GM18498 (cell line): ENCODE results near the gene BTN3A1.
"Not testable (repeated sequence)": the region's sequence is repeated elsewhere in the genome, so short reads cannot be mapped to it uniquely, and the experiment has no call there.

Experiments
- ATAC-seq: cut with Tn5 transposase; IDR thresholded peaks from one replicate; pipeline ENCODE4 v1.9.1; 2021; ENCODE audit warnings: mild to moderate bottlenecking, moderate library complexity; ENCODE audit not compliant: unreplicated experiment

The BTN3A1 gene

DNA sequence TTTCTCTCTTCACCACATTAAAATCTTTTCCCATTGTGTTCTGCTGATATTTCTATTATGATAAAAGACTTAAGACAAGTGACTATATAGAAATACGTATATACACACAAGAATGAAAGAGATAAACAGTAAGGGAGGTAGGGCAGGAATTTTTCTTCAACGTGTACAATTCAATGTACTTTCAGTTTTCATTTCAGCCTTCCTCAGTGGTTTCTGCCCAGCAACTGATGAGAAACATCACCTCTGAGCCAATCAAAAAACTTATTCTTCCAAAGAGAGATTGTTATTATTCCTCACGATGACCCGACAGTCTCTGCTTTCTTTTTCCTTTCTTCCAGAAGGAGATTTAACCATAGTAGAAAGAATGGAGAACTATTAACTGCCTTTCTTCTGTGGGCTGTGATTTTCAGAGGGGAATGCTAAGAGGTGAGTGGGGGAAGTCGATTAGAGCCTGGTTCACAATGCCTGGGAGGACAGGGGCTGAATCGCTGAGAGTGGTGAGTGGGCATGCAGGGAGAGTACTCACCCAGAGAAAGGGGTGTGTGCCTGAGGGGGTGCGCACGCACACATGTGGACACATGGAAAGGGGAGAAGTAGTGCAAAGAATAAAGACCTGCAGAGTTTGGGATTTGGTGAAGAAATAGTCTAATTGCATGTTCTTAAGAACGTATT is at the start of gene BTN3A1:
Gene BTN3A1 (plus strand): TSS at position 289 of the 672 bp plus-strand sequence. CDS start 3,289 bp downstream, outside the sequence.
- peak; percentile 86 for ATAC-seq

DNA sequence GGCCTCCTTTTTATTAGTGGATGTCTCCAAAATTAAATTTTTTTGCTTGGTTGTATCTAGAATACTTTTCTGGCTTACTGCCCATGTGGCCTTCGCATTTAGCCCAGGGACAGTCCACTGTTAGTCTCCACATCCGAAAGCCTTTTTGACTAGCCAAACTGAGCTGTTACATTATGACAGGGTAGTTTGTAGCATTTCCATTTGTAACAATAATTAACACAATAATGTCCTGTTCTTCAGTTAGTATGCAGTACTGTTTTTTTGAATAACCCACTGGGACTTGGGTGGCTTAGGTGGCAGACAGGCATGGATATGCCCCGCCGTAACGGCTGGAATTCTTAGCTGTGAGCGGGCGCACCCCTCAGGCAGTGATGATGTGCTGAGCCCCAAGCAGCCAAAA is 49.8 kb upstream of the BTN3A1 start:
- no peak for ATAC-seq

DNA sequence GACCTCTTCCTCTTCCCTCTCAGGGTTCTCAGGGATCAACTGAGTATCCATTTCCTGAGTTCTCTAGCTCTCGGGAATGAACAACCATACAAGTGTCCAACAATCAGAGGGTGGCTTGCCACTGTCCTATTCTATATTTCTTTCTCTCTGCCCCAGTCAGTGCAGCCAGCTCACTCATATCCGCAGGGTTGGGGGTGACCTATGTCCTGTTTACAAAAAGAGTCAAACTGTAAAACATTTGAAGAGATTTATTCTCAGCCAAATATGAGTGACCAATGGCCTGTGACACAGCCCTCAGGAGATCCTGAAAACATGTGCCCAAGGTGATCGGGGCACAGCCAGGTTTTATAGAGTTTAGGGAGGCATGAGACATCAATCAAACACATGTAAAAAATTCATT is 47.9 kb upstream of the BTN3A1 start:
- no peak for ATAC-seq

DNA sequence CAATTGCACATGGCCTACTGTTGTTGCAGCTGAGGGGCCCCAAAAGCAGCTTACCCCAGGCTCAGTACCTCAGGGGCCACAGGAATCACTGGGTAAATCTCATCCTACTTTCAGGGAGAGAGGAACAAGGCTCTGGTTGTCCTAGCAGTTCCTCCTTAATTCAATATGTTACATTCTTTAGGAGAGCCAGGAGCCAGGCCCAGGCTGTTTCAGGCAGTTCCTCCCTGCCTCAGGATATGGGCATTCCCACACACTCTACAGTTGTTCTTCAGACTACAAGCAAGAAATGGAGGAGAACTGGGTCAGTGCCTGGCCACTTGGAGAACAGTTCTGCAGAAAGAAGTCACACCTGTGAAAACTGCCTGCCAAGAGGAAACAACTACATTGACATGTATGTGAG is 46.7 kb upstream of the BTN3A1 start:
- no peak for ATAC-seq

DNA sequence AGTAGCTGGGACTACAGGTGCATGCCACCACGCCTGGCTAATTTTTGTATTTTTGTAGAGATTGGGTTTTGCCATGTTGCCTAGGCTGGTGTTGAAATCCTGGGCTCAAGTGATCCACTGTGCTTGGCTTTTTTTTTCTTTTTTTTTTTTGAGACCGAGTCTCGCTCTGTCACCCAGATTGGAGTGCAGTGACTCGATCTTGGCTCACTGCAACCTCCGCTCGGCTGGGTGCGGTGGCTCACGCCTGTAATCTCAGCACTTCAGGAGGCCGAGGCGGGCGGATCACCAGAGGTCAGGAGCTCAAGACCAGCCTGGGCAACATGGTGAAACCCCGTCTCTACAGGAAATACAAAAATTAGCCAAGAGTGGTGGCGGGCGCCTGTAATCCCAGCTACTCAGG is 44.5 kb upstream of the BTN3A1 start:
- ATAC-seq = not testable (repeated sequence)

DNA sequence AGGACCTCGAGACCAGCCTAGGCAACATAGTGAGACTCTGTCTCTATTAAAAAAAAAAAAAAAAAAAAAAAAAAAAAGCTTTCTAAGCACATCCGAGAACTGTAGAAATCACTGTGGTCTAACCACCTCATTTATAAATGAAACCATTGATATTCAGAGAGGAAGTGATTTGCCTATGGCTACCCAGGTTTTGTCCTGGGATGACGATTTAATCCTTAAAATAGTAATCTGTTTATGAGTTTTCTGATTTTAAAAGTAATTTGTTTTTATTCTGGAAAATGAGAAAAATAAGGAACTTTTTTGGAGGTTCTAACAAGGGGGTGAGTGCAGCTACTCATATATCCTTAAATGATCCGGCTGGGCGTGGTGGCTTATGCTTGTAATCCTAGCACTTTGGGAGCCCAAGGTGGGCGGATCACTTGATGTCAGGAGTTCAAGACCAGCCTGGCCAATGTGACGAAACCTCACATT is 43.5 kb upstream of the BTN3A1 start:
- ATAC-seq = peak; percentile 52

DNA sequence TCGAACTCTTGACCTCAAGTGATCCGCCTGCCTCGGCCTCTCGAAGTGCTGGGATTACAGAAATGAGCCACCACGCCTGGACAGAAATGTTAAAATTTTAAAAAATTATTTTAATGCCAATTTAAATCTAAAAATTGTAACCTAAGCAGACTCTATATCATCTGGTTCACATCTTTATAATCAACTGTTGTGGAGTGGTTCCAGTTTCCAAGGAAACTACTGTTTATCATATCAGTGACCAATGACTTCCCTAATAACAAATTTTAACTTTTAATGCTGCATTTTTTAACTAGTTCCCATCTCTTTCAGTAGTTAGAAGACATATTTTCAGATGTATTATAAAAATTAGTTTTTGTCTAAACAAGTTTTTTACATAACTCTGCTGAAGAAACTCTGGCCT is 42.3 kb upstream of the BTN3A1 start:
- no peak for ATAC-seq

DNA sequence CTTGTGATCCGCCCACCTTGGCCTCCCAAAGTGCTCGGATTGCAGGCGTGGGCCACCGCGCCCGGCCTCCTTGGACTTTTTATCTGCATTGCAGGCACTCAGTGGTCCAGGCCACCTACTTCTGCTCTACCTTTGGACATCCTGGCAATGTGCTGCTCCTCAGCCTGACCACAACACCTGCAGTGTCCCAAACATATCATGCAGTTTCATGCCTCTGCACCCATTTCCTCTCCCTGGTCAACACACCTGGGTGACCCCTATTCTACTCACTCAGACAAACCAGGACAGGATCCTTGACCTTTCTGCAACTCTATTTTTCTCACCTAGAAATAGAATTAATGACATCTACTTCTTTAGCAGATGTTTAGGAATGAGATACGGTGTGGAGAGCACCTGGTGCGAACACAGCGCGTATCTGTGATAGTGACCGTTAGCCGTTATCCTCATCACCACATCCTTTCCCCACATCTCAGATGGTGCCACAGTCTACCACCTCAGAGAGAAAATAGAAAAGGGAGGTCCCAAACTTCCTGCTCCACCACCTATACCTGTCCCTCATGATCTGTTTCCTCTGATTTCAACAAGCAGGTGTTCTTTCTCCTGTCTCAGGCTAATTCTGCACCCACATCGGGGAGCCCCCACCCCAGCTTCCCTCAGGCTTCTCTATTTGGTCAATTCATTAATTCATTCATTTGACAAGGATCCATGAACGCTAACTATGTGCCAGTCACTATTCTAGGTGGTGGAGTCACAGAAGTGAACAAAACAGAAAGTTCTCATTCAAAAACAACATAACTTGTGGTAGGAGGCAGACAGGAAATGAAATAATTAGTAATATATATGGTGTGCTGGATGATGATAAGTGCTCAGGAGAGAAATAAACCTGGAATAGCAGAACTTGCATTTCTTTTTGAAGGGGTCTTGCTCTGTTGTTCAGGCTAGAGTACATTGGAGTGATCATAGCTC is 41.3 kb upstream of the BTN3A1 start:
- ATAC-seq = peak; percentile 51

DNA sequence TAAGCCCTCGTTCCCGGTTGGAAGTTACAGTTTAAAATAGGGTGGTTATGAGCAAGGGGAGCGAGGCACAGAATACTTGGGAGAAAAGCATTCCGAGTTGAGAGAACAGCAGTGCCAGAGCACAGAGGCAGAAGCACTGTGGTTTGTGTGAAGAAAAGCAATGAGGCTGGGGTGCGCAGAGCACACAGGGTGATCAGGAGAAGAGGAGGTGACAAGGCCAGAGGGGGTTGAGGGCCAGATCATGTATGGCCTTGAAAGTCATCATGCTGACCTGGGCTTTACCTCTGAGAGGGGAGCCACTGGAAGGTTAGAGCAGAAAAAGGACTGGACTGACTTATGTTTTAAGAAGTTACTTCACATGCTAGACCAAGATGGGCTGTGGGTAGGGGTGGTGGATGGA is 40.5 kb upstream of the BTN3A1 start:
- ATAC-seq = no peak

DNA sequence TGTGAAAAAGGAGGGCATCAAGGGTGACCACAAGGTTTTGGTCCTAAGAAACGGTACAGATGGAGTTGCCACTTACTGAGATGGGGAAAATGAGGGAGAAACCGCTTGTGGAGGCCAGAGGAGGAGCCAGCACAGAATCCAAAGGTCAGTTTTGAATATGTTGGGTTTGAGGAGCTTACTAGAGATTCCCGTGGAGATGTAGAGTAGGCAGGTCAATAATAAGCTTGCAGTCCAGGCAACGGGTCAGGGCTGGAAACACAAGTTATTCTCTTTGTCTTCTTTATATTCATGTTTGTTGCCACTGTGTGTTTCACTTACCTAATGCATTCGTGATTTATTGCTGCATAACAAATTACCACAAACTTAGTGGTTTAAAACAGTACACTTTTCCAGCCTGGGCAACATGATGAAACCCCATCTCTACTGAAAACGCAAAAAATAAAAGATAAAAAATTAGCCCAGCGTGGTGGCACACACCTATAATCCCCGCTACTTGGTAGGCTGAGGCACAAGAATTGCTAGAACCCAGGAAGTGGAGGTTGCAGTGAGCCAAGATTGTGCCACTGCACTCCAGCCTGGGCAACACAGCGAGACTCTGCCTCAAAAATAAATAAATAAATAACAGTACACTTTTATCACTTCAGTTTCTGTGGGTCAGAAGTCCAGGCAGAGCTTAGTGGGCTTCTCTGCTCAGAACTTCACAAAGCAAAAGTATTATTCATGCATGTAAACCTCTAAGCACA is 39.8 kb upstream of the BTN3A1 start:
- ATAC-seq = no peak

DNA sequence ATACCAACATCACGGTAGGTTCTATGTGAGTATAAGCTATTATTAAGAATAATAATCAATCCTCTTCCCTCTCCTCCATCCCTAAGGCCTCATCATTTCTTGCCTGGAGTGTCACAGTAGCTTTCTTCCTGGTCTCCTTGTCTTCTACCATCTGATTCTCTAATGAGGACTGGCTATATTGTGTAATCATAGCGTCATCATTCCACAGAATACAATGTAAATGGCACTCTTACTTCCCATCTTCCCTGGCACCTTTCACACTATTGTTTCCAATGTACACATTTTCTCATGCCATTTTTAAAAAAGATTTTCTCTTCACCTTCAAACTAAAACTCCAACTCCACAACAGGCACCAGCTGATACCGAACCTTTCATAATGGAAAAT is 39.2 kb upstream of the BTN3A1 start:
- no peak for ATAC-seq

DNA sequence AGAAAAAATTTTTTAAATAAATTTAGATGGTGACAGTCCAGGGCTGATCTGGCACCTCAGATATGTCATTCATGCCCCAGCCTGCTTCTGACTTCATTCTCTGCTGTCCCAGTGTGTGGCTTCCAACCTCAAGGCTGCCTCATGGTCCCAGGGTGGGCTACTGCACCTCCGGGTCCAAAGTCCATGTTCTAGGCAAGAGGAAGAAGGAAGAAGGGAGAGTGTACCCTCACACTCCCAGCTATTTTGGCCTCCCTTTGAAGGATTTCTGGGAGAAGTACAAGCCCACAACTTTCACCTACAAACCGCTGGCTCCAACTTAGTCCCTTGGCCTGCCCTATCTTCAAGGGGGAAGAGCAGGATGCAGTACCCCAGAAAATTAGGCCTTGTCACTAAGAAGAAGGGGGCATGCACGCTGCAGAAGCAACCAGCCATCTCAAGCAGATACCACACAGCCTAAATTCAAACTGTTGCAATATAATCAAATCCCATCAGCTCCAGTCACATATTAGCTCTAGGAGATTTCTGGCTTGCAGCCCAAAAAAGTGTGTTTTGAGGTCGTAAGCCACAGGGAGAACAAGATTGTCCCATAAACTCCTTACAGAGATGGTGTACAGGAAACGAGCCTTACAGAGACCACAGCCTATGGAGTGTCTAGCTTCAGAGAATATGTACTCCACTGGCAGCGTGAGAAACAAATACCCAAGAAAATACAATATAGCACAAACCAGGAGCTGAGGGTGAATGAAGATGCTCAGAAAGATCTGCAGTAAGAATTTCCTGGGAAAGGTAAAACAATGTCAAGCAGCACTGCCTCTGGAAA is 38.0 kb upstream of the BTN3A1 start:
- ATAC-seq = no peak

DNA sequence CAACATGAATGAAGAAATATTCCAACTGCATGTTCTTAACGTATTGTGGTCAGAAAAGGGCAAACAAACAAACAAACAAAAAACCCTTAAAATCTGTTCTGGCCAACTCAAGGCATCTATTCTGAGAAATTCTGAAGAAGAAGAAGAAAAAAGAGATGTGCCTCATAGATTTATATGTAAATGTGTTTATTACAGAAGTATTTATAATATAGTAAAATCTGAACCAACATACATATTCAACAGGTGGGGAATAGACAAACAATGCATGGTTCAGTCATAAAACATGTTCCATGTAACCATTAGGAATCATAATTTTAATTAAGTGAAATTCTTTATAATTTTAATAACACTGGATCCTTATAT is 36.5 kb upstream of the BTN3A1 start:
- ATAC-seq = no peak

DNA sequence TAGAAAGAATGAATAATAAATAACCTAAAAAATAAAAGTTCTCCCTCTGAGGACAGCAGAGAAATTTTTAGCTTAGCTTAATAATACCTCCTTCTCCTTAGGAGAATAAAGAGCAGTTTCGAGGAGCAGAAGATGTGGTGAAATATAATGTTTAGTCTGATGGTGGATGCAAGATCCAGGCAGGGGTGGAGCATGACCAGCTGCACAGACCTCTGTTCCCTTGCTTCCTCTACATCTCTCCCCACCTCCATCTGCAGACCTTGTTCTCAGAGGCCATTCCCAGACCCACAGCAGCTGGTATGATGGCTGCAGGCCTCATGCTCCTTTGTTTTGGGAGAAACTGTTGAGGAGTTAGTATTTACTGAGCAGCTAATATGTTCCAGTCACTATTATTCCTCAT is 35.6 kb upstream of the BTN3A1 start:
- ATAC-seq = no peak

DNA sequence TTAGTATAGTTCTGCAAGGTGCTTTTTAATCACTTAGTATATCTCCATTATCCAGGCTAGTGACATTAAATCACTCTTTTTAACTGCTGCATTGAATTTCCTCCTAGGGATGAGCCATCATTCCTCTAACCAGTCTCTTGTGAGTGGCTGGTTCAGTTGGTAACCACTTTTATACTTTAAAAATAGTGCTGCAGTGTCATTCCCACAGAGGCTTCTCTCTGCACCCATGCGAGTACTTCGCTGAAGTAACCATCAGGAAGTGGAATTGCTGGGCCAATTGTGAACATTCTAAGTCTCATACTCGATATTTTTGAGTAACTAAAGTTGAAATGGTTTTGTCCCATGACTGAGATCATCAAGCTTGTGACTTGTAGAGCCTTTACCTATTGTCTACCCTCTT is 35.0 kb upstream of the BTN3A1 start:
- ATAC-seq = no peak

DNA sequence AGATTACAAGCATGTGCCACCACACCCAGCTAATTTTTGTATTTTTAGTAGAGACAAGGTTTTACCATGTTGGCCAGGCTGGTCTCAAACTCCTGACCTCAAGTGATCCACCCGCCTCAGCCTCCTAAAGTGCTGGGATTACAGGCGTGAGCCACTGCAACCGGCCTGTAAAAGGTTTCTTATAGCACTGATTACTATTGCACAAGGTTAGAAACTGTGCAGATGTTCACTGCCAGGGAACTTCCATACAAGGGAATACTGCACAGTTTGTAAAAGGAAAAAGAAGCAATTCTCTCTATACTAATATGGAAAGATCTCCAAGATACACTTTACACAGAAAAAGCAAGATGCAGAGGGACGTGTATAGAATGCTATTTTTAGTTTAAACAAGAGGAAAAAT is 30.3 kb upstream of the BTN3A1 start:
- ATAC-seq = not testable (repeated sequence)

DNA sequence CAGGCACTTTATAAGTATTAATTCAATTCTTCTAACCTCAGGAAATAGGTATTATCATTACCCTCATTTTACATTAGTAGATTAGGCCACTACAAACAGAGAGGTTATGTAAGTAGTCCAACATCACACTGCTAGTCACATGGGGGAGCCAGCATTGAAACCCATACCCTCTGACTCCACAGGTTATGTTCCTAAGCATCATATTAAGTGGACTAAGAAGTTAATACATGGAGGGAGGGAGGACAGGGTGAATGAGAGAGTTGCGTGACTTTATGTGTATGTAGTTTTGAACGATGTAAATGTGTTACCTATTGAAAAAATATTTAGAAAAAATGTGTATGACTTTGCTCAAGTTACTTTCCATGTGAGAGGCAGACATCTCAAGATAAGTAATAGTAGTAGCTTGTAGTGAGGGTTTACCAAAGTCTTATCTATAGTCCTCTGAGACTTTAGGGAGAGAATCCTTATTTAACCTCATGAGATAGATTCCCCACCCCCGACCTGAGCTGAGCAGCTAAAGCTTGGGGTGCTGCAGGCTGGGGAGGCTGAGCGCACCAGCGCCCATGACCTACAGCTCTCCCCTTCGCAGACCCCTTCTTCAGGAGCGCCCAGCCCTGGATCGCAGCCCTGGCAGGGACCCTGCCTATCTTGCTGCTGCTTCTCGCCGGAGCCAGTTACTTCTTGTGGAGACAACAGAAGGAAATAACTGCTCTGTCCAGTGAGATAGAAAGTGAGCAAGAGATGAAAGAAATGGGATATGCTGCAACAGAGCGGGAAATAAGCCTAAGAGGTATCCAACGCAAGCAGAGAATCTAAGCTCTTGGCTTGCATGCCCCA is 29.5 kb upstream of the BTN3A1 start:
- no peak for ATAC-seq

DNA sequence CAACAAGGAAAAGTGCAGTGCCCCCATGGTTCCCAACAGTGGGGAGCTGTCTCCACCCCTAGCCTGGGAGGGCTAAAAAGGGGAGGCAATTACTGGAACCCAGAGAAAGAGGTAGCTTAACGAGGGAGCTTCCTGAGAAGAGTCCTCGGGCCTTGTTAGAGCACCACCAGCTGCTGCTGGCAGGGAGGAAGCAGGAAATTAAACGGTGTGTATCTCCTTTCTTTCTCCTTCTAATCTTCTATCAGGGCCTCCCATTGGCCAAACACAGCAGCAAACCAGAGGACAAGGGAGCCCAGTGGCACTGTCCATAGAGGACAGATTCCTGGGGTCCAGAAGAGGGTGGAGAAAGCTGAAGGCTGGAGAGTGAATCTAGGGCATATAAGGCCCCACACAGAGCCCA is 26.8 kb upstream of the BTN3A1 start:
- ATAC-seq = no peak

DNA sequence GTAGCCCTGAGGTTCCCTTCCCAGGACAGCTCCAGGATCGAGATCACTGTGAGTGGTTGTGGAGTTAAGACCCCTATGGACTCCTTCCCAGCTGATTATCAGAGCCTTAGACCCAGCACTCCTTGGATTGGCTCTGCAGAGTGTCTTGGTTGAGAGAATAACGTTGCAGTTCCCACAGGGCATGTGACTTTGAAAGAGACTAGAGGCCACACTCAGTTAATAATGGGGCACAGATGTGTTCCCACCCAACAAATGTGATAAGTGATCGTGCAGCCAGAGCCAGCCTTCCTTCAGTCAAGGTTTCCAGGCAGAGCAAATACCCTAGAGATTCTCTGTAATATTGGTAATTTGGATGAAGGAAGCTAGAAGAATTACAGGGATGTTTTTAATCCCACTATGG is 24.4 kb upstream of the BTN3A1 start:
- ATAC-seq = no peak

DNA sequence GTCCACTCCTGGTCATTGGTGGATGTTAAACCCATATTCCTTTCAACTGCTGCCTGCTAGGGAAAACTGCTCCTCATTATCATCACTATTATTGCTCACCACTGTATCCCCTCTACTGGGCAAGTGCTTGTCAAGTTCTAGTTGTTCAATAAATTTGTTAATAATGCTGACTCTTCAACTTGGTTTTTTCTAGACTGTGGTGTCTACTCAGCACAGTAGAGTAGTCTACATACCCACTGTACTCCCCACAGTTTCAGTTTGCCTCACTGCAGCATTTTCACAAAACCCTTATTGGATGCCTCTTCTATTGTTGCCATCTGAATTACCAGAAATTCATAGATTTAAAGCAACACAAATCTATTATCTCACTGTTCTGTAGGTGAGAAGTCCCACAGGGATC is 23.9 kb upstream of the BTN3A1 start:
- not testable (repeated sequence) for ATAC-seq
